Activated gamma-delta T cell treated with anti-CD3 and anti-CD28 coated beads, Interleukin-2, amount 50 U/mL, for 16 hours (primary cell): Measurements from ENCODE around the gene CLDN14.

ENCODE experiments used
- DNase-seq: peaks from one replicate; pipeline ENCODE4 v3.0.0-alpha.2; 2020; ENCODE audit warnings: low read depth

The CLDN14 gene

GRCh38 chr21:36479415-36480402, at the start of gene CLDN14:
TSS of gene CLDN14 (minus strand) at chr21:36480122. CDS start at chr21:36461695, 18,427 bp downstream.
- no peak for DNase-seq

GRCh38 chr21:36528716-36529115, 48.8 kb upstream of the CLDN14 start:
- no peak for DNase-seq

GRCh38 chr21:36527317-36527716, 47.4 kb upstream of the CLDN14 start:
- no peak for DNase-seq

- no peak for DNase-seq
Measured at GRCh38 chr21:36526104-36526503, 46.2 kb upstream of the CLDN14 start.

GRCh38 chr21:36524477-36524876, 44.6 kb upstream of the CLDN14 start:
- no peak for DNase-seq

GRCh38 chr21:36522219-36522808, 42.4 kb upstream of the CLDN14 start:
- no peak for DNase-seq

GRCh38 chr21:36518883-36519492, 39.1 kb upstream of the CLDN14 start:
- no peak for DNase-seq

- no peak for DNase-seq
Measured at GRCh38 chr21:36517366-36518075, 37.6 kb upstream of the CLDN14 start.

- no peak for DNase-seq
Measured at GRCh38 chr21:36516281-36516680, 36.4 kb upstream of the CLDN14 start.

- no peak for DNase-seq
Measured at GRCh38 chr21:36513430-36513829, 33.5 kb upstream of the CLDN14 start.

GRCh38 chr21:36512971-36513370, 33.0 kb upstream of the CLDN14 start:
- DNase-seq, result no peak

- no peak for DNase-seq
Measured at GRCh38 chr21:36511484-36512220, 31.7 kb upstream of the CLDN14 start.

- no peak for DNase-seq
Measured at GRCh38 chr21:36510911-36511310, 31.0 kb upstream of the CLDN14 start.

GRCh38 chr21:36509973-36510664, 30.2 kb upstream of the CLDN14 start:
- DNase-seq, result no peak

- DNase-seq, result no peak
Measured at GRCh38 chr21:36508948-36509347, 29.0 kb upstream of the CLDN14 start.

- DNase-seq, result no peak
Measured at GRCh38 chr21:36507397-36508018, 27.6 kb upstream of the CLDN14 start.

GRCh38 chr21:36506482-36506881, 26.6 kb upstream of the CLDN14 start:
- no peak for DNase-seq

GRCh38 chr21:36504067-36505058, 24.4 kb upstream of the CLDN14 start:
- DNase-seq, result peak; percentile 12

- no peak for DNase-seq
Measured at GRCh38 chr21:36502365-36502764, 22.4 kb upstream of the CLDN14 start.
